NCI-H2081 treated with DMSO at 0.1 percent for 48 hours (cell line): ENCODE measurements around the gene MELTF.

Experiments
- DNase-seq: peaks from one replicate; lab custom pipeline; 2025; lab: John Stamatoyannopoulos, UW

MELTF gene

DNA sequence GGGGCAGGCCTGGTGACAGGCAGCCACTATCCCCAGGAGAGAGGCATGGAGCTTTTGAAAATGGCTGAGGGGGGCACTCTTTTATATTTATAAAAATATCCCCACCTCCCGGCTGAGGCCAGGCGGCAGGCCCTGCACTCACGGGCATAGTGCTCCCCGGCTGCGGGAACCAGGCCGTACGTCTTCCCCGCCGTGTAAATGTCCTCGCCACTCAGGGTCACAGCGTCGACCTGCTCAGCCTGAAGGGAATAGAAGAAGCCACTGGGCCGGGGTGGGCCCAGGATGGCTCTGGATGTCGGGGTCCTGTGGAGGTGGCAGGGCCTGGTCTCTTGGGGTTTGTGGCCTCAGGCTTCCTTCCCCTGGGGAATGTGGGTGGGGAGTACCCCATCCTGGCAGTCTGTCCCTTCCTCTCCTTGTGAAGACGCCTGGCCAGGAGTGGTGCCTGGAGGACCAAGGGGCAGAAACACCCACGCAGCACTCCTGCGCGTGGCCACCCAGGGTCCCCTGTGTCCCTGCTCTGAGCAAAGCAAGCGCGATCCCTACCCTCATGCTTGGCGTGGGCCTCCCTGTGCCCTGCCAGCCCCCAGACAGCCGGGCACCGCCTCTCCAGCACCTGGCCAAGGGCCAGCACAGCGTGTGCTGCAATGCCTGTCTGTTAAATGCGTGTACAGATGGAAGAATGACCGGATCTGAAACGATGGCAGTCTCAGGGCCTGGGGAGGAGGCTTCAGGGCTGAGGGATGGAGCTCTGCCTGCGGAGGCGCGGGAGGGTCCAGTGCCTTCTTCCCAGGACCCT lies 18.9 kb downstream of the MELTF start:
- DNase-seq, result no peak

DNA sequence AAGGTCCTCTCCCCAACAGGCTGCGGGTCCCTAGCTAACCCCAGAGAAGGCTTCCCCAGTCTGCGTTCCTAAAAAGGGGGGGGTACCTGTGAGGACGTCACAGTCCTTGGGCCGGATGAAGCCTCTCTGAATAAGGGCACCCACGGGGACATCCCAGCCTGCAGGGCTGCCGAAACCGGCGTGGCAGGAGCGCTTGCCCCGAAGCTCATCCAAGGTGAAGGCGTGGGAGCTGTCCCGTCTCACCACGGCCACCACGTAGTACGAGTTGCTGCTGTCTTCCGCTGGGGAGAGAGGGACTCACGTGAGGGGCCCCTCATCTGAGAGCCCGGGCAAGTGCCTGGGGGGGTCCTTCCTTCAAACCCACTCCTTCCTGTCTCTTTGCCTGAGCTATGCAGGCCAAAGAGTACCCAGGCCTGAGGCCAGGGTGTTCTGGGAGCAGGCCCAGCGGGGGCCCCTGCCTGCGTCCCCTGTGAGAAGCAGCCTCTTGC lies 20.0 kb downstream of the MELTF start:
- DNase-seq, result no peak

DNA sequence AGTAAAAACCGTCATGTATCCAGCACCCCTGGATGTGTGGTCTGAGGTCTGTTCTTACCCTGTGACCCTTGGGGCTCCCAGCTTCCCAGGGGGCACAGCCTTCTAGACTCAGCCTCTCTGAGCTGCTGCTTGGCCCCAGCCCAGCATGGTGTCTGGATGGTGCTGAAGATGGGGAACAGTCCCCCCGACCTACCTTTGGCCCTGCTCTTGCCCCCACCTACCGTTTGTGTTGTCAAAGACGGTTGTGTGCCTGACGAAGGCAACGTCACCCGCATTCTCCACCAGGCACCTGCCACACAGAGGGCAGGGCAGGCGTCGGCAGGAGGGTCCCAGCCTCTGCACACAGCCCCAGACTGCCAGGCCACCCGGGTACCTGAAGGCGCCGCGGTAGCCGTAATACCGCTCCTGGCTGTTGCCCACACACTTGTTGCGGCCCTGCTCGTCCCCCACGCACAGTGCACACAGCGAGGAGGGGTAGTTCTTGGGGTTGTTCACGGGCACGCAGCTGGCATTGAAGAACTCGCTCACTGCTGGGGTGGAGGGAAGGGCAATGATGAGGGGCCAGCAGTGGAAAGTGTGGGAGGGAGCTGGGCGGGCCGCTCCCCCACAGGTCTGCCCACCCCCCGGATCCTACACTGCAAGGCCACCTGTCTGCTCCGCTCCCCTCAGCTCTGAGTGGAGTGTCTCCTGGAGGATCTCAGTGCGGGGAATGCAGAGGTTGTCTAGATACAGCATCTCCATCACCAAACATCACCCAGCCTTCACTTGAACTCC lies 21.0 kb downstream of the MELTF start:
- DNase-seq, result no peak

DNA sequence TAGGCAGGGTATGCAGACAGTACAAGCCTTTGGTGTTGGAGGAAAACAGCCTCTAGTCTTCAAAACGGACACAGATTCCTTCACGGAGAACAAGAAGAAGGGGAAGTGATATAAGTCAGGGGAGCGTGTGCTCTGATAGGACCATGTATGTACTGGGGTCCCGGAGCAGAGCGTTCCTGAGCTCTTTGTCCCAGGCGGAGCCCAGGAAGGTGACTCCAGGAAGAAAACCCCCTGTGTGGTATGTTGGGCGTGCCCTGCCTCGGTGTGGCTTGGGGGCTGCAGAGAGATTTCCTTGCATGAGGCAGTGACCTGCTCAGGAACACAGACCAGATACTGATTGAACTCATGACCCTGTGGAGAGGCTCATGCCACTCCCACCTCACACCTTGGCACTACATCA lies 21.7 kb downstream of the MELTF start:
- no peak for DNase-seq

DNA sequence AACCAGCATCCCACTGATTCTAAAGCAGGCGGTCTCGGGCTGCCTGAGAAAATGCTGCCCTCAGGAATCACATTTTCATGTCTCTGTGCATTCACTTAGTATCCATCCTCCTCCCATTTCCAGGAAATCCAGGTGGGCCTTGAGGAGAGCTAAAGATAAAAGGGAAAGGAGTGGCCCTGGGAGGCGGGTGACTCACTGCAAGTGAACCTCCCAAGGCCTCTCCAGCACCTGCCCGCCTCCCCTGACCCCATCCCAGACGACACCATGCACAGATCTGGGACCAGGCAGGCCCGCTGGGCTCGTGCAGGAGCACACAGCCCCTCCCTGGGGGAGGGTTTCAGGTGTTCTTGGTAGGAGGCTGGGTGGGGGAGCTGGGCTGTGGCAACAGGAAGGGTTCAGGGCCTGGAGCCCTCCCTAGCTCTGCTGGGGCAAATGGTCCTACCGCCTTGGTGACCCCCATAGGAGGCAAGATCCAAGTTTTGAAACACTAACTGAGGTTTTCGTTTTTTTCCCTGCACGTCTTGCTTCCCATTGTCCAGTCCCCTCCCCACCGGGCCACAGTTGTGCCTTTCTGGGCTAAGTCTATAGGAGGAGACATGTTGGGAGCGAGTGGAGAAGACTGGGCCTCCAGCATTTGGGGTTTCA lies 22.2 kb downstream of the MELTF start:
- no peak for DNase-seq

DNA sequence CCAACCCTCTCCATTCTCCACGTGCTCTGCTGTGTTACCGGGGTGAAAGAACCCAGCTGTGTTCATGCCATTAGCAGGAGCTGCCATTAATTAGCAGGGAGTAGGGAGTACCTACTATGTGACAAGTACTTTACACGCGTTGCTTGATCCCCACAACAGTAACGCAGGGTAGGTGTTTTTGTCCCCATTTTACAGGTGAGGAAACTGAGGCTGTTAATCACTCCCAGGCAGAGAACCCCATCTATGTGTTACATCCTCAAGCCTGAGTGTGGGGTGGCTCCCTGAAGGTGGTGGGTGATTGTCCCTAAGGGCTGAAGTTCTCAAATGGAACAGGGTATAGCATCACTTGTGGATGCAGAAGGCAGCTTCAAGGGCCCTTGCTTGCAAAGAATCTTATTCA lies 22.8 kb downstream of the MELTF start:
- no peak for DNase-seq

DNA sequence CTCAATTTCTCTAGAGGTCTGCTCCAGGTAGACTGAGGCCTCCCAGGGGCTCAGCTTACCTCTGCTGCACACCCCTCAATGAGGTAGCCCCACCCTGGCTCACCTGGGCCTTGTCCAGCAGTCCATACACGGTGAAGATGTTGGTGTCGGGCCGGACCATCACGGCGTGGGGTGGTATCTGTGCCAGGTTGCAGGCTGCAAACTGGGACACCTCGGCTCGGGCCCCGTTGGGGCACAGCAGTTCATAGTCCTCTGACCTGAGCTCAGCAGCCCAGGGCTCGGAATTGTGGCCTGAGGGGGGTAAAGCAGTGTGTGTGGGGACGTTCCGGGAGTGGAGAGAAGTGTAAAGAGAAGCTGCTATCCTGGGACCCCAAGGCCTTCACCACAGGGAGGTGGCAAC lies 23.2 kb downstream of the MELTF start:
- DNase-seq, result no peak

DNA sequence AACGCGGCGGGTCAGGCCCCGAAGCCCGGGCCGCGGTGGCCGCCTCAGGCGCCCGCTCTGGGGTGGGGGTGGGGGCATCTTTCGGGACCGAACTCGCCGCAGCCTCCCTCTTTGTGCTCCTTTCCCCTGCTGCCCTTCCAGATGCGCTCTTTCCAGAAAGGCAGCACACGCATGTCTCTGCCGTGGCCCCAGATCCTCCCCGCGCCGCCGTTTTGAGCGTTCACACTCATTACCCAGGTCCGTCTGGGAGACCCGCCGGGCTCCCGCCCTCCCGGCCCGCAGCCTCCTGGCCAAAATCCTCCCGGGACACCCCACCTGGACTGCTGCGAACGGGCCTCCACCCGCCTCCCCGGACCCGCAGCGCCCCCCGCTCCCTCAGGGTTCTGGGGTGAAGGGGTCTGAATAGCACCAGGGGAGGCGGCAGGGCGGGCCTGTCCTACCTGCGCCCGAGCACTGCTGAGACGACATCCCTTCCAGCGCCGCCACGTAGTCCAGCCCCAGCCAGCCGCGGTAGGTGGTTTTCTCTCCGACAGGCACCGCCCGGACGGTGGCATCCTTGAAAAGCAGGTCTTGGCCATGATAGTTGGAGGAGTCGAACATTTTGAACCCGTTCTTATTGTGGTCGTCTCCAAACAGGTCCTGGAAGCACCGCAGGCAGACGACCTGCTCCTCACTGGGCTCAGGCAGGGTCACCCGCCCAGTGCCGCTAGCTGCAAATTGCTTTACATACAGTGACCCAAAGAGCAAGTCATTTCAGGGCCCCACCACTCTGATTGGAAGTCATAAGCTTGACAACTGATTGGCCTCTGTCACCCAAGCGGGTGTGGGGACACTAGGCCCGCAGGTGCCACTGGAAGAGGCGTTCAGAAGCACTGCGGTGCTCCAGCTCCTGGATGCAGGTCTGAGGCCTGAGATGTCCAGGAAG lies 25.9 kb downstream of the MELTF start:
- DNase-seq, result no peak

- DNase-seq, result no peak
Observed at GRCh38 chr3:197002701-197003454, 26.7 kb downstream of the MELTF start.

DNA sequence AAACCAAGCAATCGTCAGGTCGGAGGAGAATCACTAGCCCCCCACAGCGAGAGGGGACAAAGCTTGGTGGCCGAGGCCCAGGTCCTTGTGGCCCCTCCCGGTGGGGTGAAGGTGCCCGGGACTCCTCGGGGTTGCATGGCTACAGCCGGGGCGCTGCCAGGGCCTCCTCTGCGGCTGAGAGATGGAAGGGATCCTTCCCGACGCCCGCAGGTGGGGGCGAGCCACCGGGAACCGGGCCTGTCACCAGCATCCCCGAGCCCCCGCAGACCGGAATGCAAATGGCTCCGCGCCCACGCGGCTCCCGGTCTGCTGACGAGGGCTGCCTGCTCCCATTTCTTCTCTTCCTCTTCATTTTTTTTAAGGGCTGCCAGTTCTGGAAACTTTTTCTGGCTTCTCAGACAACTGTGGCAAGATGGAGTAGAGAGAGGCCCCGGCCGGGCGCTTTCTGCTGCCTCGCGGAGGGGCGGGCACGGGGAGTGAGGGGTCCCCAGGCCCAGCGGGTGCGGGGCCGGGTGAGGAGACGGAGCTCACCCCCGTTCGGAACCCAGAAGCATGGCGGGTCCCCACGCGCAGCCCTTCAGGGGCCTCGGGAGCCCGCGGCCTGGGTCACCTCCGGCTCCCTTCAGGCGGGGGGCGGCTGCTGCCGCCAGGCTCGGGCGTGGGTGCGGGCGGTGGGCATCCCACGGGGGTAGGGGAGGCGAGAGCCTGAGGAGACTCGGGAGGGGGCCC lies 27.5 kb downstream of the MELTF start:
- no peak for DNase-seq

- no peak for DNase-seq
Observed at GRCh38 chr3:197001106-197001971, 28.3 kb downstream of the MELTF start.

DNA sequence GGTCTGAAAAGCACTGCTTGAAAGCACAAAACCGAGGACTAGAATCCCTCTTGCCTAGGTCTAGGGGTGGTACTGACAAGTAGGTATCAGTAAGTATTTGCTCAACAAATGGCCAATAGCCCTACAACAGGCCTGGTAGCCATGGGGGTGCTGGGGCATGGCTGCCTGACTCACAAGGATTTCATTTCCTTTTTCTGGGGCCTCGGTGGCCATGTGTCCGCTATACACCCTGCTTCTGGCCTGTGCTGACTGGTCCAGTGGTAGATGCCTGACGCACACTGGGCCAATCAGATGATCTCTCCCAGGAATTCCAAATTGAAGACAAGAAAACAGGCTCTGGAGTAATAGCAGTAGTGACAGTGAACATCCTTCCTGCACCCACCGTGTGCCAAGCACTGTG lies 29.4 kb downstream of the MELTF start:
- no peak for DNase-seq

- DNase-seq, result no peak
Observed at GRCh38 chr3:196998966-196999760, 30.5 kb downstream of the MELTF start.

- DNase-seq, result no peak
Observed at GRCh38 chr3:196997311-196997710, 32.3 kb downstream of the MELTF start.

DNA sequence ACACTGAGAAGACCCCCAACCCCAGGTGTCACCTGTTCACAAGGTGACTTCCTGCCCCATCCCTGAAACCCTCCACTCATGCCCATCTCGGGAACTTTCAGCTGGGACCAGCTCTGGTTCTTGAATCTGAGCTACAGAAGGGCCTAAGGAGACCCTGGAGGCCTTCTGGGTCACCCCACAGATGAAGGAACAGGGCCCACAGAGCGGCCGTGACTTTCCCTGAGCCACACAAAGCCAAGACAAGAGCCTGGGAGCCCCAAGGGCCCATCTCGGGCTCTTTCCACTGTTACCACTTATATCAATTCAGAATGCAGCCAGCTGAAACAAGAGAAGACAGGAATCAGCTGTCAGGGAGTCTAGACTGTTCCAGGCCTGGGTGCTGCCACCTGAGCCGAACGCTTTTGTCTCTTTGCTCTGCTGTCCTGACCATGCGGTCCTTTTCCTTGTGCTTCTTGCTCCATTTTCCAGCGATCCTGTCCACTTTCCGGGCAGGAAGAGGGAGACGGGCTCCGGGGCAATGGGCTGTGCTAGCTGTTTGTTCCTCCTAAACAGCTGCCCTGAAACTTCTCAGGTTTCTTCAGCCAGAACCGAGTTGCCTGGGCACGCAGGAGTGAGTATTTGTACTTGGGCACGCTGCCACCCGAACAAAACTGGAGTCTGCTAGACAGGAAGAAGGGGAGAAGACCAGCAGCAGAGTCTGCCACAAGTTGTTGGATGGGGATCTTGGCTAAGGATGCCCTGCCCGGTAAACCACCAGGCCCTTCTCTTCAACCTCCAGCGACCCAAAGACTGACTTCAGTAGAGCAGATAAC lies 33.0 kb downstream of the MELTF start:
- no peak for DNase-seq

DNA sequence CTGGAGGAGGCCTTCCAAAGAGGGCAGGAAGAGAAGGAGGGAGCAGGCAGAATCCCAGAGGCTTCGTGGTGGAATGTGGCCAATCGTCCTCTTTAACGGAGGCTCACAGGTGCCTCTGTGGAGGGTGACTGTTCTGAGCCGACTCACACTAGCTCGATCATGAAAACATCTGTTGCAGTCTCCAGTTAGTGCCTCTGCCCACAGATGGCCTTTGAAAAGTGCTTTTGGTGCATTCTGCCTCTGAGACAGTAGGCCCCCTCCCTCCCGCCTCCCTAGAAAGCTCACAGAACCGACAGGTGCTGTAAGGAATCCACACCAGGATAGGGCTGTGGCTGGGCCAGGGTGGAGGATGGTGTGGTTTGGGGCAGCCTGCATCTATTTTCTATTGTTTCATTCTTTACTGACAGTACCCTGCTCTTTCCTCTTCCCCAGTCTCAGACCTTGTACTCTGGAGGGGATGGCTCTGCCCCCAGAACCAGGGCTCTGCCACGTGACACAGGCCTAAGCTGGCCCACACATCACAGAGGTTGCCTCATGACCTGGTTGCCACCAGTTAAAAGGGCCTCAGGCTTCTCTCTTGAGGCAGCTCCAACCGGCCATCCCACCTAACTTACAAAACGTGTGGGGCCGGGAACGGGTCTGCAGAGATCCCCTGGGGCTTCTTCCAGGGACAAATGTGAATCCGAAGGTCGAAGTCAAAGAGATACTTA lies 33.8 kb downstream of the MELTF start:
- DNase-seq, result no peak

DNA sequence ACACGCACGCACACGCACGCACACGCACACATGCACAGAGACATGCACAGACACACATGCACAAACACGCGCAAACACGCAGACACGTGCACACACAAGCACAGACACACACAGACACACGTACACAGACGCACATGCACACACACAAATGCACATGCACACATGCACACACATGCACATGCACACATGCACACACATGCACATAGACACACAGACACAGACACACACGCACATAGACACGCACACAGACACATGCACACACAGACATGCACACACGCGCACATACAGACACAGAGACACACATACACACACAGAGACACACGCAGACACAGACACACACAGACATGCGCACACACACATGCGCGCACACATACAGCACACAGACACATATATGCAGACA lies 34.6 kb downstream of the MELTF start:
- DNase-seq, result no peak
